HepG2 (cell line): Measurements from ENCODE around the gene SF3B5. TPM values are rescaled to one million over a fixed set of nuclear protein-coding genes. Genes with fewer than 3 reads are reported as not detected.

Source experiments
- ARNT ChIP-seq: fragments of 450-650 bp; IDR thresholded peaks from 2 replicates; pipeline ENCODE4 v1.6.1; 2017
- CHCHD3 ChIP-seq: sonication (generic); formaldehyde crosslinking; IDR thresholded peaks from 2 replicates; pipeline ENCODE4 v1.8.0; 2022; ENCODE audit warnings: mild to moderate bottlenecking, missing genetic modification reagents, moderate library complexity
- HMG20B ChIP-seq: conservative IDR thresholded peaks from 2 replicates; pipeline ENCODE4 v1.6.1; 2016; ENCODE audit warnings: missing genetic modification reagents, missing compliant biosample characterization
- KAT8 ChIP-seq: IDR thresholded peaks from 2 replicates; pipeline ENCODE4 v1.6.1; 2016; ENCODE audit warnings: missing genetic modification reagents, missing compliant biosample characterization
- NBN ChIP-seq: fragments of 450-650 bp; conservative IDR thresholded peaks from 2 replicates; pipeline ENCODE4 v1.6.1; 2017
- NFIB ChIP-seq: sonication (generic); formaldehyde crosslinking; IDR thresholded peaks from 2 replicates; pipeline ENCODE4 v1.9.0; 2021; ENCODE audit warnings: missing genetic modification reagents, mild to moderate bottlenecking, borderline replicate concordance
- PAXIP1 ChIP-seq: sonication (generic); formaldehyde crosslinking; conservative IDR thresholded peaks from 2 replicates; pipeline ENCODE4 v1.4.0; 2020; ENCODE audit warnings: mild to moderate bottlenecking, missing genetic modification reagents, moderate library complexity
- XRCC5 ChIP-seq: fragments of 200-400 bp; formaldehyde crosslinking; optimal IDR thresholded peaks from 2 replicates; pipeline ENCODE3; 2017; ENCODE audit warnings: mild to moderate bottlenecking, low read length
- ZNF275 ChIP-seq: sonication (generic); formaldehyde crosslinking; IDR thresholded peaks from 2 replicates; pipeline ENCODE4 v1.8.0; 2022; ENCODE audit warnings: missing genetic modification reagents, mild to moderate bottlenecking, inconsistent platforms, borderline replicate concordance
- ZNF296 ChIP-seq: sonication (generic); formaldehyde crosslinking; conservative IDR thresholded peaks from 2 replicates; pipeline ENCODE4 v1.5.0; 2020; ENCODE audit warnings: mild to moderate bottlenecking, missing genetic modification reagents
- ZNF354B ChIP-seq: sonication (generic); formaldehyde crosslinking; IDR thresholded peaks from 2 replicates; pipeline ENCODE4 v1.8.0; 2022; ENCODE audit warnings: mild to moderate bottlenecking, missing genetic modification reagents
- ZNF496 ChIP-seq: sonication (generic); formaldehyde crosslinking; IDR thresholded peaks from 2 replicates; pipeline ENCODE4 v1.8.1; 2023; ENCODE audit warnings: mild to moderate bottlenecking, moderate library complexity, missing genetic modification reagents; ENCODE audit not compliant: insufficient replicate concordance
- ZNF609 ChIP-seq: sonication (generic); formaldehyde crosslinking; IDR thresholded peaks from 2 replicates; pipeline ENCODE4 v1.4.0; 2020; ENCODE audit warnings: mild to moderate bottlenecking, missing genetic modification reagents, borderline replicate concordance
- ZNF768 ChIP-seq: sonication (generic); formaldehyde crosslinking; IDR thresholded peaks from 2 replicates; pipeline ENCODE4 v1.4.0; 2020; ENCODE audit warnings: missing genetic modification reagents
- polyA plus RNA-seq, 8 experiments: library from polyadenylated mRNA; depleted of rRNA in 3 of 8; stranded (reverse) in 7 of 8; unstranded in 1 of 8; fragments of >200 nt; fragmentation: Illumina TruSeq in 4 of 8; extraction: Trizol in 4 of 8; gene quantifications; 2 replicates each; pipeline versions ENCODE4 v1.2.1 to v1.2.3, GENCODE V29; 2011 to 2016; ENCODE audit warnings: low read depth in 4 of 8, missing spikeins in 1 of 8, mixed read lengths in 1 of 8; ENCODE audit not compliant: insufficient read depth in 1 of 8
- total RNA-seq, 5 experiments: library from RNA; depleted of rRNA; stranded (reverse); fragments of >200 nt; fragmentation: Illumina TruSeq; extraction: Trizol; gene quantifications; 2 replicates each; pipeline ENCODE4 v1.2.3, GENCODE V29; 2016; ENCODE audit warnings: low read depth in 1 of 5
- TF ChIP-seq, protein P1 (sequence below): sonication (generic); formaldehyde crosslinking; IDR thresholded peaks from 2 replicates; pipeline ENCODE4 v1.8.1; 2022; ENCODE audit warnings: low read depth, mild to moderate bottlenecking, missing genetic modification reagents

The SF3B5 gene
- total and polyA plus RNA-seq, 2 of the 13 experiments (the other 11 are each of a cell fraction or from before 2014, with no cell fraction given): 263 to 292 TPM

GRCh38 chr6:144095134-144096002 lies at the start of gene SF3B5 (continued):
- TF ChIP-seq ZNF609 (CRISPR knock-in tag) (no peak; the same call in 1 of the 2 replicates), NFIB (CRISPR knock-in tag) (no peak), ARNT (no peak), ZNF496 (CRISPR knock-in tag) (no peak), XRCC5 (peak; percentile 77), PAXIP1 (CRISPR knock-in tag) (peak; percentile 45; the same call in 1 of the 2 replicates), ZNF768 (CRISPR knock-in tag) (peak; percentile 31; the same call in 1 of the 2 replicates), ZNF296 (CRISPR knock-in tag) (no peak), CHCHD3 (CRISPR knock-in tag) (peak; percentile 74; the same call in 1 of the 2 replicates), HMG20B (peak; percentile 83), ZNF275 (CRISPR knock-in tag) (peak; percentile 52; the same call in 1 of the 2 replicates), NBN (no peak), KAT8 (CRISPR knock-in tag) (peak; percentile 100), ZNF354B (peak; percentile 16; the same call in 1 of the 2 replicates)
- TF ChIP-seq, protein P1, sequence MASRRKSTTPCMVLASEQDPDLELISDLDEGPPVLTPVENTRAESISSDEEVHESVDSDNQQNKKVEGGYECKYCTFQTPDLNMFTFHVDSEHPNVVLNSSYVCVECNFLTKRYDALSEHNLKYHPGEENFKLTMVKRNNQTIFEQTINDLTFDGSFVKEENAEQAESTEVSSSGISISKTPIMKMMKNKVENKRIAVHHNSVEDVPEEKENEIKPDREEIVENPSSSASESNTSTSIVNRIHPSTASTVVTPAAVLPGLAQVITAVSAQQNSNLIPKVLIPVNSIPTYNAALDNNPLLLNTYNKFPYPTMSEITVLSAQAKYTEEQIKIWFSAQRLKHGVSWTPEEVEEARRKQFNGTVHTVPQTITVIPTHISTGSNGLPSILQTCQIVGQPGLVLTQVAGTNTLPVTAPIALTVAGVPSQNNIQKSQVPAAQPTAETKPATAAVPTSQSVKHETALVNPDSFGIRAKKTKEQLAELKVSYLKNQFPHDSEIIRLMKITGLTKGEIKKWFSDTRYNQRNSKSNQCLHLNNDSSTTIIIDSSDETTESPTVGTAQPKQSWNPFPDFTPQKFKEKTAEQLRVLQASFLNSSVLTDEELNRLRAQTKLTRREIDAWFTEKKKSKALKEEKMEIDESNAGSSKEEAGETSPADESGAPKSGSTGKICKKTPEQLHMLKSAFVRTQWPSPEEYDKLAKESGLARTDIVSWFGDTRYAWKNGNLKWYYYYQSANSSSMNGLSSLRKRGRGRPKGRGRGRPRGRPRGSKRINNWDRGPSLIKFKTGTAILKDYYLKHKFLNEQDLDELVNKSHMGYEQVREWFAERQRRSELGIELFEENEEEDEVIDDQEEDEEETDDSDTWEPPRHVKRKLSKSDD (CRISPR knock-in tag): peak; percentile 91
